ENCODE measurements around the gene MMP24.

Gene MMP24

DNA sequence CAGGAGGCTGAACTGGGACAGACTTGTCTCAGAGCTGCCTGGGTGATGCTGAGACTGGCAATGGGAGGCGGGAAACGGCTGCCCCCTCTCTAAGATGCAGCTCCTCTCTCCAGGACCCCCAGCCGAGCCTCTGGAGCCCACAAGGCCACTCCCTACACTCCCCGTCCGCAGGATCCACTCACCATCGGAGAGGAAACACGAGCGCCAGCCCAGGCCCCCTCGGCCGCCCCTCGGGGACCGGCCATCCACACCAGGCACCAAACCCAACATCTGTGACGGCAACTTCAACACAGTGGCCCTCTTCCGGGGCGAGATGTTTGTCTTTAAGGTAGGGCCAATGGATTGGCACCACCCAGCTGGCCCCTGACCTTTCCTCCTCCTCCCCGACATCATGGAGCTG, 40.6 kb downstream of the MMP24 start:
- H3K27ac ChIP-seq = no peak overlapping the region

GRCh38 chr20:35269055-35269781, 42.7 kb downstream of the MMP24 start:
- Histone ChIP-seq H3K9me3 (ENCODE audit: severe bottlenecking) (no peaks in the 10 kb centered on the region), H3K27ac (no peak overlapping the region), H3K27me3 (ENCODE audit: insufficient read depth, low read depth, severe bottlenecking) (no peaks in the 10 kb centered on the region), H3K4me3 (ENCODE audit: low read depth, low read length) (no peak overlapping the region), H3K36me3 (peaks cover 27% of the 10 kb centered on the region)
- TF ChIP-seq, protein P1, sequence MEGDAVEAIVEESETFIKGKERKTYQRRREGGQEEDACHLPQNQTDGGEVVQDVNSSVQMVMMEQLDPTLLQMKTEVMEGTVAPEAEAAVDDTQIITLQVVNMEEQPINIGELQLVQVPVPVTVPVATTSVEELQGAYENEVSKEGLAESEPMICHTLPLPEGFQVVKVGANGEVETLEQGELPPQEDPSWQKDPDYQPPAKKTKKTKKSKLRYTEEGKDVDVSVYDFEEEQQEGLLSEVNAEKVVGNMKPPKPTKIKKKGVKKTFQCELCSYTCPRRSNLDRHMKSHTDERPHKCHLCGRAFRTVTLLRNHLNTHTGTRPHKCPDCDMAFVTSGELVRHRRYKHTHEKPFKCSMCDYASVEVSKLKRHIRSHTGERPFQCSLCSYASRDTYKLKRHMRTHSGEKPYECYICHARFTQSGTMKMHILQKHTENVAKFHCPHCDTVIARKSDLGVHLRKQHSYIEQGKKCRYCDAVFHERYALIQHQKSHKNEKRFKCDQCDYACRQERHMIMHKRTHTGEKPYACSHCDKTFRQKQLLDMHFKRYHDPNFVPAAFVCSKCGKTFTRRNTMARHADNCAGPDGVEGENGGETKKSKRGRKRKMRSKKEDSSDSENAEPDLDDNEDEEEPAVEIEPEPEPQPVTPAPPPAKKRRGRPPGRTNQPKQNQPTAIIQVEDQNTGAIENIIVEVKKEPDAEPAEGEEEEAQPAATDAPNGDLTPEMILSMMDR (IDR thresholded peaks at IDR 0.05; ENCODE audit: low read depth, low read length) = peak; percentile 99
- DNase-seq = peak; percentile 85

More for the DNA sequence above, 40.6 kb downstream of the MMP24 start:
- no peak for DNase-seq
- Histone ChIP-seq H3K27me3 (ENCODE audit: insufficient read depth, low read depth, severe bottlenecking) (no peaks in the 10 kb centered on the region), H3K4me3 (ENCODE audit: low read depth, low read length) (no peak overlapping the region), H3K36me3 (peaks cover 21% of the 10 kb centered on the region), H3K9me3 (ENCODE audit: severe bottlenecking) (no peaks in the 10 kb centered on the region)
- TF ChIP-seq, protein P1 (IDR thresholded peaks at IDR 0.05; ENCODE audit: low read depth, low read length) = no peak

- no peak overlapping the region for H3K27ac ChIP-seq
- H3K36me3 ChIP-seq = peaks cover 27% of the 10 kb centered on the region
- H3K27me3 ChIP-seq (ENCODE audit: insufficient read depth, low read depth, severe bottlenecking) = no peaks in the 10 kb centered on the region
- TF ChIP-seq, protein P1 (IDR thresholded peaks at IDR 0.05; ENCODE audit: low read depth, low read length) = no peak
- DNase-seq = no peak
- H3K9me3 ChIP-seq (ENCODE audit: severe bottlenecking) = no peaks in the 10 kb centered on the region
- H3K4me3 ChIP-seq (ENCODE audit: low read depth, low read length) = no peak overlapping the region
These were observed 43.8 kb downstream of the MMP24 start for GRCh38 chr20:35270021-35270902.

DNA sequence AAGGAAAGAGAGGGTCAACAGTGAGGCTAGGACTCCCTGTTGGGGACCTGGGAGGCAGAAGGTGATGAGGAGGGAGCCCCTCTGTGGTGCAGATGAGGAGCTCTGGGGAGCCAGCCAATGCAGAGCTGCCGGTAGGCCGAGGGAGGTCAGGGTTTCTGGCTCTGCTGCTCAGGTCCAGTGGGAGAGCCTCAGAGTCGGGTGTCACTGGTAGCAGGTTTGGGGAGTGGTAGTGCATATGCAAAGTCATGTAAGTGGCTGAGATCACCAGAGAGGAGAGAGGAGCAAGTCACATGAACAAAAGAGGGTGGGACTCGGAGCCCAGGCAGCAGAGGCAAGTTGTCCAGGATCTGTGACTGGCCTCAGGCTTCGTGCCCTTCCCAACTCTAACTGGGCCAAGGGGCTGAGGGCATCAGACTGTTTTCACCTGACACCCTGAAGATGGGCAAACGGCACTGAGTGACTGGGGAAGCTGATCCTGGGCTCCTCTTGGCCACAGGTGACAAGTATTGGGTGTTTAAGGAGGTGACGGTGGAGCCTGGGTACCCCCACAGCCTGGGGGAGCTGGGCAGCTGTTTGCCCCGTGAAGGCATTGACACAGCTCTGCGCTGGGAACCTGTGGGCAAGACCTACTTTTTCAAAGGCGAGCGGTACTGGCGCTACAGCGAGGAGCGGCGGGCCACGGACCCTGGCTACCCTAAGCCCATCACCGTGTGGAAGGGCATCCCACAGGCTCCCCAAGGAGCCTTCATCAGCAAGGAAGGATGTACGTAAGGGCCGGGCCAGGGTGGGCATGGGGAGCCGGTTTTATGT, 44.8 kb downstream of the MMP24 start:
- Histone ChIP-seq H3K4me3 (ENCODE audit: low read depth, low read length) (no peak overlapping the region), H3K27me3 (ENCODE audit: insufficient read depth, low read depth, severe bottlenecking) (no peaks in the 10 kb centered on the region), H3K36me3 (peaks cover 30% of the 10 kb centered on the region), H3K27ac (no peak overlapping the region), H3K9me3 (ENCODE audit: severe bottlenecking) (no peaks in the 10 kb centered on the region)
- TF ChIP-seq, protein P1 (IDR thresholded peaks at IDR 0.05; ENCODE audit: low read depth, low read length) = no peak
- DNase-seq = no peak

DNA sequence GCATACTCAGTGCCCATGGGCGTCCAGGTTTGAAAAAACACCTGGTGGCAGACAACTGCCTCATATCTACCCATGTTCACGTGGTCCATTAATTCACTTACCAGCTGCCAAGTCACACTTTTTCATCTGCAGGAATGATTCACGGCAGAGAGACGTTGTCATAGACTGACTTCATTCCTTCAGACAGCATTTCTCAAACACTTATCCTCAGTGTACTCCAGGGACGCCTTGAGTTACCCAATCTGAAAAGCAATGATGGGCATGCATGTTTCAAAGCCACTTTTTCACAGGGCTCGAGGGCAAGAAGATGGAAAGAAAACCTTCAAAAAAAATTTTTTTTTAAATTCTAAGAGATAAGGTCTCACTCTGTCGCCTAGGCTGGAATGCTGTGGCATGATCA, 45.4 kb downstream of the MMP24 start:
- TF ChIP-seq, protein P1 (IDR thresholded peaks at IDR 0.05; ENCODE audit: low read depth, low read length) = no peak
- H3K27ac ChIP-seq = no peak overlapping the region
- H3K9me3 ChIP-seq (ENCODE audit: severe bottlenecking) = no peaks in the 10 kb centered on the region
- H3K27me3 ChIP-seq (ENCODE audit: insufficient read depth, low read depth, severe bottlenecking) = no peaks in the 10 kb centered on the region
- DNase-seq = no peak
- no peak overlapping the region for H3K4me3 ChIP-seq (ENCODE audit: low read depth, low read length)
- peaks cover 32% of the 10 kb centered on the region for H3K36me3 ChIP-seq
